ENCODE measurements around the gene DOCK6. TPM values are rescaled to one million over a fixed set of nuclear protein-coding genes. Genes with fewer than 3 reads are reported as not detected.
A peak's percentile ranks its signal among the peaks of the same experiment; 100 is the strongest.
"Not testable (repeated sequence)": the region's sequence is repeated elsewhere in the genome, so short reads cannot be mapped to it uniquely, and the experiment has no call there.

Gene DOCK6
- total RNA-seq, 2 donors from 2014 or later = 77.1 to 89.2 TPM

GRCh38 chr19:11191273-11191755, 71.0 kb downstream of the DOCK6 start:
- TF ChIP-seq CTCF (IDR thresholded peaks at IDR 0.05) (no peak), POLR2A (IDR thresholded peaks at IDR 0.05) (no peak)
- no peak overlapping the region for H3K4me3 ChIP-seq

GRCh38 chr19:11190501-11190900, 71.8 kb downstream of the DOCK6 start:
- ATAC-seq (no peak), DNase-seq (no peak)
- H3K36me3 ChIP-seq (replicated peaks in 1 of 2; ENCODE audit: insufficient read depth in 1 of 2, low read depth in 2 of 2) = peaks cover 0 to 13% of the 10 kb centered on the region in 2 donors
- H3K27me3 ChIP-seq = no peaks in the 10 kb centered on the region
- TF ChIP-seq CTCF (IDR thresholded peaks at IDR 0.05) (no peak), POLR2A (IDR thresholded peaks at IDR 0.05) (no peak)
- H3K4me1 ChIP-seq = peaks cover 40% of the 10 kb centered on the region
- H3K27ac ChIP-seq = no peak overlapping the region
- intact Hi-C loops (cut with DNase I) = no loop called here
- no peaks in the 10 kb centered on the region for H3K9me3 ChIP-seq
- WGBS, 2 donors = 80 to 81% methylated on average over 7 to 8 of the region's 8 CpGs
- H3K4me3 ChIP-seq = no peak overlapping the region

More at GRCh38 chr19:11191273-11191755, 71.0 kb downstream of the DOCK6 start:
- peaks cover 41% of the 10 kb centered on the region for H3K4me1 ChIP-seq
- no peak overlapping the region for H3K27ac ChIP-seq
- peak in 2 of 4 donors; percentile 25 to 45 for DNase-seq
- ATAC-seq = peak; percentile 46
- peaks cover 0 to 13% of the 10 kb centered on the region in 2 donors for H3K36me3 ChIP-seq (replicated peaks in 1 of 2; ENCODE audit: insufficient read depth in 1 of 2, low read depth in 2 of 2)
- intact Hi-C loops (cut with DNase I) = no loop called here
- WGBS, 2 donors = 60% methylated on average over 8 of the region's 8 CpGs; no CpG with 5 or more reads in 1 of the 2 donors
- H3K27me3 ChIP-seq = no peaks in the 10 kb centered on the region
- H3K9me3 ChIP-seq = no peaks in the 10 kb centered on the region

GRCh38 chr19:11187441-11187840, 74.9 kb downstream of the DOCK6 start:
- Histone ChIP-seq H3K27ac (no peak overlapping the region), H3K9me3 (no peaks in the 10 kb centered on the region), H3K36me3 (replicated peaks in 1 of 2; ENCODE audit: insufficient read depth in 1 of 2, low read depth in 2 of 2) (no peaks in the 10 kb centered on the region), H3K4me1 (peaks cover 45% of the 10 kb centered on the region), H3K4me3 (no peak overlapping the region), H3K27me3 (no peaks in the 10 kb centered on the region)
- DNase-seq (no peak), ATAC-seq (no peak)
- intact Hi-C loops (cut with DNase I) = no loop called here
- WGBS, 2 donors = 94 to 96% methylated on average over 9 of the region's 9 CpGs
- TF ChIP-seq POLR2A (IDR thresholded peaks at IDR 0.05) (no peak), CTCF (IDR thresholded peaks at IDR 0.05) (no peak)

- no peak overlapping the region for H3K4me3 ChIP-seq
- H3K36me3 ChIP-seq (replicated peaks in 1 of 2; ENCODE audit: insufficient read depth in 1 of 2, low read depth in 2 of 2) = peaks cover 0 to 3% of the 10 kb centered on the region in 2 donors
- intact Hi-C loops (cut with DNase I) = no loop called here
- no peak overlapping the region for H3K27ac ChIP-seq
- ATAC-seq (no peak), DNase-seq (no peak)
- no peaks in the 10 kb centered on the region for H3K9me3 ChIP-seq
- H3K27me3 ChIP-seq = no peaks in the 10 kb centered on the region
- WGBS, 2 donors = 83 to 85% methylated on average over 1 of the region's 1 CpG
- H3K4me1 ChIP-seq = peaks cover 31% of the 10 kb centered on the region
- TF ChIP-seq CTCF (IDR thresholded peaks at IDR 0.05) (no peak), POLR2A (IDR thresholded peaks at IDR 0.05) (no peak)
Measured at GRCh38 chr19:11182994-11183393, 79.3 kb downstream of the DOCK6 start.

- TF ChIP-seq POLR2A (IDR thresholded peaks at IDR 0.05) = no peak
- no peak for TF ChIP-seq CTCF (IDR thresholded peaks at IDR 0.05)
- 86 to 94% methylated on average over 4 of the region's 4 CpGs for WGBS, 2 donors
- Histone ChIP-seq H3K36me3 (replicated peaks in 1 of 2; ENCODE audit: insufficient read depth in 1 of 2, low read depth in 2 of 2) (peaks cover 0 to 11% of the 10 kb centered on the region in 2 donors), H3K4me3 (no peak overlapping the region), H3K9me3 (no peaks in the 10 kb centered on the region), H3K27ac (no peak overlapping the region), H3K4me1 (peaks cover 31% of the 10 kb centered on the region), H3K27me3 (no peaks in the 10 kb centered on the region)
- ATAC-seq (no peak), DNase-seq (no peak)
- intact Hi-C loops (cut with DNase I) = no loop called here
Measured at GRCh38 chr19:11181488-11181887, 80.8 kb downstream of the DOCK6 start.

- H3K4me3 ChIP-seq; H3K27me3 ChIP-seq; ATAC-seq; DNase-seq; intact Hi-C loops (cut with DNase I); H3K27ac ChIP-seq; H3K9me3 ChIP-seq: not testable (repeated sequence)
- Histone ChIP-seq H3K4me1 (peaks cover 29% of the 10 kb centered on the region), H3K36me3 (replicated peaks in 1 of 2; ENCODE audit: insufficient read depth in 1 of 2, low read depth in 2 of 2) (peaks cover 0 to 16% of the 10 kb centered on the region in 2 donors)
- WGBS, 2 donors = 86 to 90% methylated on average over 8 of the region's 8 CpGs
Measured at GRCh38 chr19:11180975-11181374, 81.3 kb downstream of the DOCK6 start.
